HG03175 (cell line): ENCODE data around the gene SLC66A2.

Experiments used
- ATAC-seq: cut with Tn5 transposase; IDR thresholded peaks from one replicate; pipeline ENCODE4 v1.9.1; 2021; ENCODE audit warnings: mild to moderate bottlenecking, moderate library complexity; ENCODE audit not compliant: unreplicated experiment

The SLC66A2 gene

GRCh38 chr18:79921984-79922965, 29.2 kb downstream of the SLC66A2 start:
- ATAC-seq, result no peak

- ATAC-seq, result no peak
These were observed 32.4 kb downstream of the SLC66A2 start for GRCh38 chr18:79919089-79919488.

GRCh38 chr18:79918615-79919011, 32.8 kb downstream of the SLC66A2 start:
- ATAC-seq, result no peak

- no peak for ATAC-seq
These were observed 33.4 kb downstream of the SLC66A2 start for GRCh38 chr18:79917853-79918614.

- no peak for ATAC-seq
These were observed 34.1 kb downstream of the SLC66A2 start for GRCh38 chr18:79917169-79917852.

GRCh38 chr18:79916546-79917168, 34.8 kb downstream of the SLC66A2 start:
- no peak for ATAC-seq

- no peak for ATAC-seq
These were observed 35.3 kb downstream of the SLC66A2 start for GRCh38 chr18:79916128-79916494.

- no peak for ATAC-seq
These were observed 36.0 kb downstream of the SLC66A2 start for GRCh38 chr18:79915161-79916127.

- no peak for ATAC-seq
These were observed 36.8 kb downstream of the SLC66A2 start for GRCh38 chr18:79914614-79915160.

GRCh38 chr18:79912994-79913831, 38.2 kb downstream of the SLC66A2 start:
- no peak for ATAC-seq

- ATAC-seq, result no peak
These were observed 39.0 kb downstream of the SLC66A2 start for GRCh38 chr18:79912409-79912991.

- ATAC-seq, result no peak
These were observed 39.8 kb downstream of the SLC66A2 start for GRCh38 chr18:79911344-79912270.

- no peak for ATAC-seq
These were observed 40.7 kb downstream of the SLC66A2 start for GRCh38 chr18:79910563-79911343.

GRCh38 chr18:79906706-79907105, 44.7 kb downstream of the SLC66A2 start:
- ATAC-seq, result no peak

- no peak for ATAC-seq
These were observed 45.5 kb downstream of the SLC66A2 start for GRCh38 chr18:79905993-79906392.

- ATAC-seq, result no peak
These were observed 46.0 kb downstream of the SLC66A2 start for GRCh38 chr18:79905389-79905911.
